GM18499 (cell line): Measurements from ENCODE around the gene LHCGR.
"Not testable (repeated sequence)": the region's sequence is repeated elsewhere in the genome, so short reads cannot be mapped to it uniquely, and the experiment has no call there.

Source experiments
- ATAC-seq: cut with Tn5 transposase; IDR thresholded peaks from one replicate; pipeline ENCODE4 v1.9.1; 2021; ENCODE audit warnings: moderate number of reproducible peaks; ENCODE audit not compliant: insufficient read depth, unreplicated experiment

LHCGR gene

GRCh38 chr2:48713647-48714046 is 41.9 kb downstream of the LHCGR start:
- no peak for ATAC-seq

DNA sequence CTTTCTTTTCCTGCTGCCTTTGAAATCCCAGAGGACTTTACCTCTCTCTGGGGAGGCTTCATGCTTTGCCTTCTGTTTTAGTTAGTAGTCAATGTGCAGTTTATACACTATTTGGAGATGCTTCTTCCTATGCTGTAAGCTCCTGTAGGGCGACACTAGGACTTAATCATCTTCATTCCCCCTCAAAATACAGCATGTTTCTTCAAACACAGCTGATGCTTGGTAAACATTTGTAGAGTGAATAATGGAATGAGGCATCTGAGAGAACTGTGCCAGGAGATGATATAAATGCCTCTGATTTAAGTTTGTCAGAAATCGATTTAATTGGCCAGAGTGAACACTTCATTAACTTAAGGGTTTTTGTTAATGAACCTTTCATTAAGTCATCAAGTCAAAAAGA is 43.4 kb downstream of the LHCGR start:
- ATAC-seq = no peak

GRCh38 chr2:48711343-48711742 is 44.2 kb downstream of the LHCGR start:
- no peak for ATAC-seq

GRCh38 chr2:48709096-48710034 is 46.2 kb downstream of the LHCGR start:
- ATAC-seq = no peak

DNA sequence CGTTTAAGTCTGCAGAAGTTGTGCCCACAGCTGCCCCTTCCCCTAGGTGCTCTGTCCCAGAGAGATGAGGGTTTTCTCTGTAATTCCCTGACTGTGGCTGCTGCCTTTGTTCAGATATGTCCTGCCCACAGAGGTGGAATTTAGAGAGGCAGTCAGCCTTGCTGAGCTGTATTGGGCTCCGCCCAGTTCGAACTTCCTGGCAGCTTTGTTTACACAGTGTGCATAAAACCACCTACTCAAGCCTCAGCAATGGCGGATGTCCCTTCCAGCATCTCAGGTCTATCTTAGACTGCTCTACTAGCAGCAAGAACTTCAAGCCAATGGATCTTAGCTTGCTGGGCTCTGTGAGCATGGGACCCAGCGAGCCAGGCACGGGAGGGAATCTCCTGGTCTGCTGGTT is 48.1 kb downstream of the LHCGR start:
- ATAC-seq = no peak

DNA sequence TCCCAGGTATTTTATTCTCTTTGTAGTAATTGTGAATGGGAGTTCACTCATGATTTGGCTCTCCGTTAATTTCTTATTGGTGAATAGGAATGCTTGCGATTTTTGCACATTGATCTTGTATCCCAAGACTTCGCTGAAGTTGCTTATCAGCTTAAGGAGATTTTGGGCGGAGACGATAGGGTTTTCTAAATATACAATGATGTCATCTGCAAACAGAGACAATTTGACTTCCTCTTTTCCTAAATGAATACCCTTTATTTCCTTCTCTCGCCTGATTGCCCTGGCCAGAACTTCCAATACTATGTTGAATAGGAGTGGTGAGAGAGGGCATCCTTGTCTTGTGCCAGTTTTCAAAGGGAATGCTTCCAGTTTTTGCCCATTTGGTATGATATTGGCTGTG is 51.9 kb downstream of the LHCGR start:
- ATAC-seq = not testable (repeated sequence)

GRCh38 chr2:48699348-48699930 is 56.1 kb downstream of the LHCGR start:
- no peak for ATAC-seq

DNA sequence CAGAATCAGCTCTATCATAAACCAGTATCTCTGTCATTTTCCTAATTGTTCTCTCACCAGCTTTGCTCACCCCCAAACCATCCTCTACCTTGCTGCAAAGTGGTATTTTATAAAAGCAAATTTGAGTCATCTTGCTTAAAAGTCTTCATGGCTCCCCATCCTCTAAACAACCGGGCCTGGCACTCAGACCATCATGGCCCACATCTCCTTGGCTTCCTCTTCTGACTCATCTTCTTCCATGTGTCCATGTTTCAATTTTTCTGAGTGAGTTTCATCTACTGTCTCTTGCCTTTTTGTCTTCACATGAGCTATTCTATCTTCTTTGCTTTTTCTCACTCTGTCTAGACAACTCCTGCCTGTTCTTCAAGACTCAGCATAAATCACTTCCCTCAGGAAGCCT is 58.6 kb downstream of the LHCGR start:
- no peak for ATAC-seq

DNA sequence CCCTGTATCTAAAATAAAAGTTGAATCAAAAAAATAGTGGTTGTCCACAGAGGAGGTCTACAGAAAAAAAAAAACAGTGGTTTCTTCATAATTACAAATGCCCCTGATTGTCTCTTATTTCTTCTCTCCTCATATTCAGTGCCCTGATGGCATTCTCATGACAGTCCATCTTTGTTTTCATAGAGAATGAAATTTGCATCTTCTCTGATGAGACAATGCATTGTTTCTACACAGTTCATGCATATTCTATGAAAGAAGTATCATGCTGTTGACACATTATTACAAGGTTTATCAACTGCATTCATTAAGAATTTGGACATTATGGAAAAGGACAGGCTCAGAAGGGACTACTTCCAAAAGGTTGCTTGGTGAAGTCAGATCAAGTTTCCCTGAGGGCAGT is 59.5 kb downstream of the LHCGR start:
- ATAC-seq = no peak

GRCh38 chr2:48694149-48694548 is 61.4 kb downstream of the LHCGR start:
- no peak for ATAC-seq

DNA sequence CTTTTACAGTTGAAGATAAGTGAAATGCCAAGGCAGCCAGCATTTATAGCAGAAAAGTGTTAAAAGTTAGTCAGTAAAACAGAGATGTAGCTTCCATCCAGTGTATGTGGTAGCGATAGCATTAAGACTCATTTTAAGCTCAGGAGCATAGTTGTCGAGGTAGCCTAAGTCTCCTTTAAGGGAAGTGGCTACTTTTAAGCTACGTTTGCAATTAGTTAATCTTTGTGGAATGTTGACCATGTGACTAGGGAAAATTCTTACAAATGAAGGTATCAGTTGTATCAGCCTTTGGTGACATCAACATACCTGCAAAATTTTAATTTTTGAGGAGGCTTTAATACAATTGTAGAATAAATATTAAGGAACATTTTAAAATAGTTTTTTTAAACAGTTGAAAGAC is 61.9 kb downstream of the LHCGR start:
- no peak for ATAC-seq

DNA sequence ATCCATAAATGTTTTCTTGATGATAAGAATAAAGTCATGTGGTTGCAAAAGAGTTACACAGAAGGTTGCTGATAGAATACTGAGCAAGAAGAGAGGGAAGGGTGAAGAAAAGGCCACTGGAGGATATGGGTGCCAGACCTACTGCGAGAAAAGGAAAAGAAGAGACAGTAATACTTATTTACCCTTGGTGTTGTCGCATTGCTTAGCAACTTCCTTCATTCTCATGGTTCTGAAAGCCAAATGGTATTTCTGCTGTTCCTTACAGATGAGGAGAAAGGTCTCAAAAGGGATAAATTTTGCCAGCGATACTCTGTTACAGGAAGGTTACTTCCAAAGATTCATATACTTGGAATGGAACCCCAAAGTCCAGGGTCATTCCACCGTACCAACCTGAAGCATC is 62.5 kb downstream of the LHCGR start:
- ATAC-seq = no peak

GRCh38 chr2:48691935-48692691 is 63.4 kb downstream of the LHCGR start:
- ATAC-seq = no peak

DNA sequence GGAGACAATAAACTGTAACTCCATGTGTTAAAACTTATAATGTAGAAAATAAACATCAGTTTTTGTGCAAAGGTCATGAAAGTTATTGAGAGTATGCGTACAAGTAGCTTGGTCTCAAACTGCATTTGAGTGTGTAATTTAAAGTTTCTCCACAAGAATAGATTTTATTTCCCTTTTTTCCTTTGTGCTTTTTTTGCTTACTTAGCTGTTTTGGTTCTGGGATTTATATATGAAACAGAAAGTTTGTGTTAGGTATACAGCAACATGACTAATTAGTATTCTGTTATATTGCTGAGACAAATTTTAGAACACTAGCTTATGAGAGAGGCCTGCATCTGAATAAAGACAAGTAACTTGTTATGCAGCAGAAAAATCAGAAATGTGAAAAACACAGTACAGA is 70.4 kb downstream of the LHCGR start:
- ATAC-seq = no peak

DNA sequence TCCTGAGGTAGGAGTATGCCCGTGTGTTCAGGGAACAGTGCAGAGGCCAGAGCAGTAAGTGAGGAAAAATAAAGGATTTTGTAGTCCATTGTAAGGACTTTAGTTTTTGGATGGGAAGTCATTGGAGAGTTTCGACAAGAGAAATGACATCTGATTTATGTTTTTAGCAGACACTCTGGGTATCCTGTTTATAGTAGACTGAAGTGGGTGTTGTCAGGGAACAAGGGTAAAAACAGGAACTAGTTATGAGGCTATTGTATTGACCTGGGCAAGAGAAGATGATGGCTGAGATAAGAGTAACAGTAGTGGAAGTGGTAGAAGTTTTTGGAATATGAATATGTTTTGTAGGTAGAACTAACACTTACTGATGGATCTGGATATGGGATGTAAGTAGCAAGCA is 78.1 kb downstream of the LHCGR start:
- ATAC-seq = no peak

GRCh38 chr2:48674933-48675332 is 80.6 kb downstream of the LHCGR start:
- no peak for ATAC-seq

DNA sequence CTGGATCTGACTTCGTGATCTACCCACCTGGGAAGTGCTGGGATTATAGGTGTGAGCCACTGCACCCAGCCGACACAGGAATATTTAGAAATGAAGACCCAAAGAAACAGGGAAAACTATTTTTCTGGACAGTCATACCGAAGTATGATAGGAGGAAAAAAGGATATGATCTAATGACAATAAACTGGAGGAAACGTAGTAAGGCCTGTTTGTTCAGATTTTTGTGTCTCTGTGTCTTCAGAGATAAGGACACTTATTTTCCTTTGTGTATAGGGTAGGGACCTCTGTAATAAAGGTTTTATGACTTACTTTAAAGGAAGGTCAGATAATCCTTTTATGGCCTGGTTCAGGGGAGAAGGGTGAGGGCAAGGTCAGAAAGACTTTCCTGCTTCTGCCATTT is 81.9 kb downstream of the LHCGR start:
- no peak for ATAC-seq

GRCh38 chr2:48668992-48669391 is 86.5 kb downstream of the LHCGR start:
- no peak for ATAC-seq

DNA sequence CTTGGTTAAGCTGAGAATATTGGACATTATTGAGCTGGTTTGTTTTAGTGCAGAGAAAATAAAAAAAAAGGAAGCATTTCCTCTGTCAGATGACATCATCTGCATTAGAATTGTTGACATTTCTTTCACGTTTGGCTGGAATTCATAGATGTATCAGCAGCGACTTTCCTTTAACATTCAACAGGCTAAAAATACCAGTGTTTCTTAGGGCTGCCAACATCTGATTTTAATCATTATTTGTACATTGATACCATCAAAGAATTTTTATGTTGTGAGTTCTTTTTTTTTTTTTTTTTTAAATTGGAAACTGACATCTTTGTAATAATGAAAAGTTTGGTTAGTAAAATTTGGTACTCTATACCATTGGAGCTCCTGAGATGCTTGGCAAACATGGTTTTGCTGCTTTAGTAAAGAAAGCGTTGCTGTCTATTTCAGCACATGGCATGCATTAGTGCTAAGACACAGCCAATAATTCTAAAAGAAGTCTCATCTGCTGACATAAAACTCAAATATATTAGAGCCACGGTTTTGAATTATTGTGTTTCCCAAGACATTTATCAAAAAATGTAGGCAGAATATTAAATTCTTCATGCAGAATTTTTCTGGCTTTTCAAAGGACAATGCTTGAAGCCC is 104.2 kb downstream of the LHCGR start:
- no peak for ATAC-seq

GRCh38 chr2:48638261-48638660 is 117.3 kb downstream of the LHCGR start:
- ATAC-seq = no peak
